Activated T-cell treated with anti-CD3 and anti-CD28 coated beads for 48 hours (primary cell): Measurements from ENCODE around the gene BACE2.

Experiments
- DNase-seq: peaks from one replicate; pipeline ENCODE4 v3.0.0-alpha.2; 2020; ENCODE audit warnings: low read depth

Gene BACE2

DNA sequence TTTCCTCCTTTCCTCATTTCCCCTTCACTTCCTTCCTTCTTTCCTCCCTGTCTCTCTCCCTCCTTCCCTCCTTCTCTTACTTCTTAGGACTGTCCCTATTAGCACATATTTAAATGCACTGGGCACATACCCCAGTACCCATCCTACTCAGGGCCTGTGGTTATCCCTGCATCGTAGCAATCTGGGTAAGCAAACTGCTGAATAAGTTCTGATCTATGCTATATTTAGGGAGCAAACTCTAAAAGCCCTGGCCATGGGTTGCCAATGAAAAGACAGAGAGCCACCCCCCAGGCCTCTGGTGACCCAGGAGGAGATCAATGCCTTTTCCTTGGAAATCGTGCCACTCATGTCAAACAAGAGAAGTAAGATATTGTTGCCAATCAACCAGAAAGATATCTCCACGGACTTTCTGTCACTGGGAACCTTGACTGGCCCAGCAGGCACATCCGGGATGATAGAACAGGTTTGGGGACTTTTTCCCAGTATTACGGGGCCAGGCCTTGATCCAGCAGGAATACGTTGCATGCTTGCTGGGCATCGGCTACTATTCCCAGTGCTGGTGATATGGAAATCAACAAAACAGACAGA, 154.0 kb downstream of the BACE2 start:
- DNase-seq, result no peak

DNA sequence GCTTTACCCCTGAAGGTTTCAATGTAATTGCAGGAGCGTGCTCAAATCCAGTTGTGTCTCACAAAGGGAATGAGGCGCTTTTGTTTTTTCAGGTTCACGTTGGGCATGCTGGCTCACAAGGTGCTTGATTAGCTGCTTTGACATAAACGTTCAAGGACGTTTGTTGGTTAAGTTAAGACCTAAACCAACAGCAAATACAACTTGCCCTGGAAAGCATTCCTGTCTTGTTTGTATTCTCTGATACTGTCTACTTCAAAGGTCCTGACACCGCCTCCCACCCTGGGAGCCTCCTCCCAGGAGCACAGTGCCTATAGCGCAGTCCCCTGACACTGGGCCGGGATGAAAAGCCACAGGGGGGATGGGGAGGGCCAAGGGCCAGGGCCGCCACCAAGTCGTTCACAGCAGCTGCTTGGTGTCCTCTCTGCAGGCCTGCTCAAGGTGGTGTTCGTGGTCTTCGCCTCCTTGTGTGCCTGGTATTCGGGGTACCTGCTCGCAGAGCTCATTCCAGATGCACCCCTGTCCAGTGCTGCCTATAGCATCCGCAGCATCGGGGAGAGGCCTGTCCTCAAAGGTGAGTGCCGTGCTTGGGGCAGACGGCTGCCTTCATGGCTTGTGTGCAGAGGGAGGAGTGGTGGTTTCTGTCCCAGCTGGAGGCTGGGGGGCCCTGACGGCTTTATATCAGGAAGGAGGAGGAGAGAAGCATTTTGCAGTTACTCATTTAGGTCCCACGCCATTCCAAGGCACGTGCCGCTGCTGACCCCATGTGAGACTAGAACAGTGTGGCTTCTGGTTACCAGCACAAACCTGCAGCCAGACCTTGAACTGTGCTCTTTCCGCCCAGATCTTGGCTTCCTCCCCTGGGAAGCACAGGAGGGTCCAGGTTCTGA, 154.8 kb downstream of the BACE2 start:
- DNase-seq, result no peak

- no peak for DNase-seq
Measured at GRCh38 chr21:41325138-41325912, 157.4 kb downstream of the BACE2 start.

DNA sequence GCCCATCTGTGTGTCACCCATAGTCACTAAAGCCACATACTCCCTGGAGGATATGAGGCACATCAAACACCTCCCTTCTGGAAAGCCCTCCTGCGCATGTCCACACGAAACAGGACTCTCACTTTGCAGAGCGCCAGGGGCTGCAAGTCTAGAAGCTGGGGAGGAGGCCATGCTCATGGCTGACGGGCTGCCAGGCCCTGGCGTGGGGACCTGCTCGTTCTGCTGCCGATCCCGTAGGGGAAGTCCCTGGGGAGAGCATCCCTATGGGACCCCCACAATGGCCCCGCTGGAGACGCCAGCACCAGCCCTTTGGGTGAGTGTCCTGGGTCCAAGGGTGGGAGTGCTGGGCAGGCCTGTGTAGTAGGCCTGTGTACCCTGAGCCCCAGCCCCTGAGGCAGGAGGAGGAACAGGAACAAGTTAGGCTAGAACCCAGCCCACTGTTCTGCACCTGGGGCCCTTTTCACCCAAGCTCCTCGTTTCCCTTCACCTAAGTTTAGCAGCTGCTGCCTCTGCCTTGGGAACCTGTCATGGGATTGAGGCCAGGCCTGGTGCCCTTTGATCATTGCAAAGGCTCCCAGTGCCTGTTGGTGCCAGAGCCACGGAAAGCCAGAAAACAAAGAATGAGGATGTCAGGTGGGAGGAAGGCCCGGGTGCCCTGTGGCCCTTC, 158.6 kb downstream of the BACE2 start:
- no peak for DNase-seq

DNA sequence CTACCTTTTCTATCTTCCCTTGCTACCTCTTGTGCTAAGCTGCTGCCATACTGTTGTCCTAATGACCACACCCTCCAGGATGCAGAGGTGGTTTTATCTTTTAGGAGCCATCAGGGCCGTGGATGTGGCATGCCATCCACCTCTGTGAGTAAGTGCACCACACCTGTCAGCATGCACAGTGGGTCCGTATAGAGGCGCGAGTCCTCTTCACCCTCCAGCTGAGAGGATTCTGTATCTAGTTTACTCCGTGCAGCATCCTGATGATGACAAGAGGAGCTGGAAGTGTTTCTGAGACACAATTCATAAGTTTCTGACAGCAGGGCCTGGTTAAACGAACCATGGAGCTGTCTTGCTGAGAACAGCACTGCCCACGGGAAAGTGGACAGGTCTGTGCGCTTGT, 159.8 kb downstream of the BACE2 start:
- DNase-seq, result no peak

DNA sequence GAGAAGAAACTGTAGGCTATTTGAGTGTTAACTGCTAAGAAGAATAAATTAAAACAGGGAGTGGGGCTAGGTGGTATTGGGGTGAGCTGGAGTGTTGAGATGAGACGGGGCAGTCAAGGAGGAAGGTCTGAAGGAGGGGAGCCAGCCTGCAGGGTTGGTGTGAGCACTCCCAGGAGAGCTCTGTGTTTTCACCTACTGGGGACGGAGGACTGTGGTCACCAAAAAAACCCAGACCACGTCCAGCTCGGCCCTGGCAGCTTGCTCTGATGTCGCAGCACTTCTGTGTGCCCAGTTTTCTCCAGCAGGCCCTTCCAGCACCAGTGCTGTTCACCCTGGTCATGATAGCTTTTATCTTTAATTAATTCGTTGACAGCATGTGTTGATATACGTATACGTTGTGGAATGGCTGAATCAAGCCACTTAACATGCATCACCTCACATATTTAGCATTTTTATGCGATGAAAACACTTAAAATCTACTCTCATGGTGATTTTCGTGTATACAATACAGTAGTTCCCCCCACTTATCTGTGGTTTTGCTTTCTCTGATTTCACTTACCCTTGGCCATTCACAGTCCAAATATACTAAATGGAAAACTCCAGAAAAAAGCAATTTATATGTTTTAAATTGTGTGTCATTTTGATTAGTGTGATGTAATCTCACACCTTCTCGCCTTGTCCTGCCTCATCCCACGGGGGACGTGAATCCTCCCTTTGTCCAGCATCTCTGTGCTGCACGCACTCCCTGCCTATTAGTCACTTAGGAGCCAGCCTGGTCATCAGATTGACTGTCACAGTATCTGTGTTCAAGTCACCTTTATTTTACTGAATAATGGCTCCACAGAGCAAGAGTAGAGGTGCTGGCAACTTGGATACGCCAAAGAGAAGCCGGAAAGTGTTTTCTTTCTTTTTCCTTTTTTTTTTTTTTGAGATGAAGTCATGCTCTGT, 161.0 kb downstream of the BACE2 start:
- DNase-seq, result no peak
